ENCODE measurements around the gene CSNK1G1. TPM values are rescaled to one million over a fixed set of nuclear protein-coding genes. Genes with fewer than 3 reads are reported as not detected.
"Not testable (repeated sequence)": the region's sequence is repeated elsewhere in the genome, so short reads cannot be mapped to it uniquely, and the experiment has no call there.

CSNK1G1 gene
- total RNA-seq, 1 donor from 2014 or later = 6.3 TPM

- no peaks in the 10 kb centered on the region for H3K27me3 ChIP-seq (ENCODE audit: low read depth)
- no peak for DNase-seq
- peaks cover 7% of the 10 kb centered on the region for H3K36me3 ChIP-seq
- no peak overlapping the region for H3K4me3 ChIP-seq
- H3K4me1 ChIP-seq = peaks cover 26% of the 10 kb centered on the region
- no peak for TF ChIP-seq CTCF (IDR thresholded peaks at IDR 0.05; ENCODE audit: borderline replicate concordance)
- H3K9me3 ChIP-seq (replicated peaks) = no peaks in the 10 kb centered on the region
- intact Hi-C loops (cut with micrococcal nuclease) = loop anchor here (10.0 kb wide), 1 partner anchor 126 kb away; no protein-coding TSS in a partner anchor
- no peak overlapping the region for H3K27ac ChIP-seq (replicated peaks)
Measured at GRCh38 chr15:64340355-64340754, 15.6 kb downstream of the CSNK1G1 start.

- no peaks in the 10 kb centered on the region for H3K27me3 ChIP-seq (ENCODE audit: low read depth)
- TF ChIP-seq CTCF (IDR thresholded peaks at IDR 0.05; ENCODE audit: borderline replicate concordance) = no peak
- no peaks in the 10 kb centered on the region for H3K9me3 ChIP-seq (replicated peaks)
- H3K4me1 ChIP-seq = peaks cover 17% of the 10 kb centered on the region
- H3K4me3 ChIP-seq = no peak overlapping the region
- no peak overlapping the region for H3K27ac ChIP-seq (replicated peaks)
- H3K36me3 ChIP-seq = peaks cover 7% of the 10 kb centered on the region
- DNase-seq = no peak
- intact Hi-C loops (cut with micrococcal nuclease) = no loop called here
Measured at GRCh38 chr15:64337761-64338160, 18.2 kb downstream of the CSNK1G1 start.

- intact Hi-C loops (cut with micrococcal nuclease) = no loop called here
- Histone ChIP-seq H3K9me3 (replicated peaks) (no peaks in the 10 kb centered on the region), H3K27ac (replicated peaks) (no peak overlapping the region), H3K36me3 (no peaks in the 10 kb centered on the region), H3K4me1 (peaks cover 9% of the 10 kb centered on the region), H3K27me3 (ENCODE audit: low read depth) (no peaks in the 10 kb centered on the region), H3K4me3 (no peak overlapping the region)
- DNase-seq = no peak
- TF ChIP-seq CTCF (IDR thresholded peaks at IDR 0.05; ENCODE audit: borderline replicate concordance) = no peak
Measured at GRCh38 chr15:64333986-64334929, 21.7 kb downstream of the CSNK1G1 start.

- intact Hi-C loops (cut with micrococcal nuclease) = no loop called here
- Histone ChIP-seq H3K36me3 (no peaks in the 10 kb centered on the region), H3K27me3 (ENCODE audit: low read depth) (no peaks in the 10 kb centered on the region), H3K27ac (replicated peaks) (no peak overlapping the region), H3K4me3 (no peak overlapping the region), H3K4me1 (peaks cover 9% of the 10 kb centered on the region), H3K9me3 (replicated peaks) (no peaks in the 10 kb centered on the region)
- no peak for DNase-seq
- TF ChIP-seq CTCF (IDR thresholded peaks at IDR 0.05; ENCODE audit: borderline replicate concordance) = no peak
Measured at GRCh38 chr15:64333516-64333915, 22.5 kb downstream of the CSNK1G1 start.

GRCh38 chr15:64331668-64332067 lies 24.3 kb downstream of the CSNK1G1 start:
- intact Hi-C loops (cut with micrococcal nuclease); H3K27ac ChIP-seq (replicated peaks); H3K36me3 ChIP-seq; H3K4me3 ChIP-seq; DNase-seq; H3K27me3 ChIP-seq (ENCODE audit: low read depth); H3K4me1 ChIP-seq; H3K9me3 ChIP-seq (replicated peaks): not testable (repeated sequence)

GRCh38 chr15:64326975-64327374 lies 29.0 kb downstream of the CSNK1G1 start:
- H3K27ac ChIP-seq (replicated peaks); H3K9me3 ChIP-seq (replicated peaks); H3K36me3 ChIP-seq; intact Hi-C loops (cut with micrococcal nuclease); H3K27me3 ChIP-seq (ENCODE audit: low read depth); H3K4me3 ChIP-seq; DNase-seq: not testable (repeated sequence)
- H3K4me1 ChIP-seq = peaks cover 14% of the 10 kb centered on the region

GRCh38 chr15:64326458-64326857 lies 29.5 kb downstream of the CSNK1G1 start:
- DNase-seq; H3K36me3 ChIP-seq; H3K4me3 ChIP-seq; H3K9me3 ChIP-seq (replicated peaks); intact Hi-C loops (cut with micrococcal nuclease); H3K27me3 ChIP-seq (ENCODE audit: low read depth); H3K27ac ChIP-seq (replicated peaks): not testable (repeated sequence)
- peaks cover 14% of the 10 kb centered on the region for H3K4me1 ChIP-seq
